ENCODE results near the gene VPS37B. TPM values are rescaled to one million over a fixed set of nuclear protein-coding genes. Genes with fewer than 3 reads are reported as not detected.
A peak's percentile ranks its signal among the peaks of the same experiment; 100 is the strongest.

VPS37B gene
- total RNA-seq, 1 experiment from 2014 or later: 12.3 TPM

GRCh38 chr12:122873540-122873939, 22.4 kb downstream of the VPS37B start:
- no peak overlapping the region for H3K27ac ChIP-seq (ENCODE audit: insufficient read length, low read depth, low read length)
- H2BK5ac ChIP-seq (ENCODE audit: insufficient read length, low read length): no peak overlapping the region
- Mint-ChIP-seq H3K9me3 (no peaks in the 10 kb centered on the region; a peak in 1 of 5 replicates), H3K36me3 (ENCODE audit: insufficient read depth in 1 of 3, low read depth in 3 of 3) (peaks cover 24 to 28% (median 25%) of the 10 kb centered on the region in 3 experiments), H3K4me1 (peaks cover 30 to 43% of the 10 kb centered on the region in 2 experiments), H3K4me3 (peak overlapping the region in 1 of 2 experiments; percentile 21; a peak in 1 of 5 replicates), H3K27ac (peak overlapping the region in 1 of 3 experiments; percentile 75; a peak in 1 of 7 replicates), H3K27me3 (ENCODE audit: low read depth) (peaks cover 100% of the 10 kb centered on the region)
- no peak overlapping the region for H2AFZ ChIP-seq (ENCODE audit: low read length)
- no peak overlapping the region for H4K8ac ChIP-seq (replicated peaks; ENCODE audit: insufficient read length, low read depth, low read length)
- no peaks in the 10 kb centered on the region for H3K23me2 ChIP-seq (ENCODE audit: insufficient read length, low read depth, low read length, poor library complexity, severe bottlenecking)
- no peak overlapping the region for H2BK12ac ChIP-seq (ENCODE audit: insufficient read length, low read depth, low read length)
- no peaks in the 10 kb centered on the region for H3K9me3 ChIP-seq (ENCODE audit: control insufficient read depth, low read depth, low read length)
- no peak overlapping the region for H4K5ac ChIP-seq (ENCODE audit: insufficient read length, low read depth, low read length)
- no peak overlapping the region for H2BK20ac ChIP-seq (ENCODE audit: low read depth, low read length, poor library complexity, severe bottlenecking)
- H3K23ac ChIP-seq (ENCODE audit: insufficient read length, low read depth, low read length): no peak overlapping the region
- H3K9ac ChIP-seq (ENCODE audit: extremely low read depth, insufficient read length, low read length): no peak overlapping the region
- H3K4me2 ChIP-seq (ENCODE audit: insufficient read depth, insufficient read length, low read length): no peak overlapping the region
- H3K79me2 ChIP-seq (ENCODE audit: insufficient read depth, low read length): no peaks in the 10 kb centered on the region
- WGBS (ENCODE audit: extremely low coverage, insufficient read length, low lambda C conversion rate): no CpG with 5 or more reads among the region's 4 CpGs
- H3K27me3 ChIP-seq (ENCODE audit: insufficient read depth, low read length): peaks cover 79% of the 10 kb centered on the region
- H2BK15ac ChIP-seq (ENCODE audit: low read depth, low read length): no peak overlapping the region
- TF ChIP-seq CTCF (conservative IDR thresholded peaks at IDR 0.05): no peak
- H3K18ac ChIP-seq (ENCODE audit: insufficient read length, low read depth, low read length): no peak overlapping the region
- no peak for DNase-seq
- peak overlapping the region; percentile 16 for H4K91ac ChIP-seq (ENCODE audit: insufficient read length, low read depth, low read length)
- no peak overlapping the region for H2AK5ac ChIP-seq (ENCODE audit: insufficient read length, low read length)
- no peak overlapping the region for H2BK120ac ChIP-seq (ENCODE audit: low read depth, low read length, poor library complexity, severe bottlenecking)
- peaks cover 2% of the 10 kb centered on the region for H4K20me1 ChIP-seq (ENCODE audit: control insufficient read depth, insufficient read depth, insufficient read length)
- H3T11ph ChIP-seq (ENCODE audit: low read length): no peak overlapping the region
- H3K14ac ChIP-seq (ENCODE audit: insufficient read depth, low read length): no peak overlapping the region
- no peak overlapping the region for H3K4ac ChIP-seq (ENCODE audit: low read depth, low read length)
- no peaks in the 10 kb centered on the region for H3K4me1 ChIP-seq (ENCODE audit: insufficient read depth, low read length)
- no peak overlapping the region for H3K56ac ChIP-seq (ENCODE audit: insufficient read length, low read depth, low read length)
- H3K79me1 ChIP-seq (ENCODE audit: insufficient read depth, low read depth, low read length, poor library complexity, severe bottlenecking): no peaks in the 10 kb centered on the region
